Right renal cortex interstitium (tissue), 3 donors: ENCODE measurements around the gene KCTD20. TPM values are rescaled to one million over a fixed set of nuclear protein-coding genes. Genes with fewer than 3 reads are reported as not detected.

ENCODE experiments used
- DNase-seq, 3 donors: peaks; one replicate each; pipeline ENCODE4 v3.0.0-alpha.2; 2013; ENCODE audit warnings: low read depth in 3 of 3, low spot score in 2 of 3
- polyA plus RNA-seq, 3 donors: library from polyadenylated mRNA; unstranded; fragments of 120-200 nt; gene quantifications; one replicate each; pipeline ENCODE4 v1.2.1, GENCODE V29; 2013; ENCODE audit not compliant: insufficient read length in 3 of 3

The KCTD20 gene
- polyA plus RNA-seq, 3 donors: 51.1 to 53.0 (median 52.0) TPM

DNA sequence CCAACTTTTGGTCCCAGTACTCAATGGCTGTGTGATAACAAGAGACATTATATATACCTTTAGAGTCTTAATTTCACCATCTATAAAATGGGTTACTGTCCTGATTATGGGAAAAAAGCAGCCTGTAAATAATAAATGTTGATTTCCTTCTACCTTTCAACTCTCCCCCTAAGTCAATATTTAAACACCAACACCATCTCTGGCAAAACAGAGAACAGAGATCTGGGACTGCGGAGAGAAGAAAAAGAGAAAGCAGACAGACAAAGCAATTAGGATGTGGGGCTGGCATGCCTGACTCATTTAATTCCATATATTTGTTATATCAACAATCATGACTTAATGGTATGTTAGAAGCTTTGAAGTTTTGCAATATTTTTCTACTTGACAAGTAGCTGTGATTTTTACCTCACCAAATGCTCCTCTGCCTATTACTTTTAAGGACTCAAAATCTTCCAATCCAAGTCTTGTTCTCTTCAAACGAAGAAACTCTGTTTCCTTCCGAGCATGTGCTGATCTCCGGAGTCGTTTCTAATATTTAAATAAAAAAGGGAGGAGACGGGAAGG, 81.2 kb downstream of the KCTD20 start:
- no peak for DNase-seq

DNA sequence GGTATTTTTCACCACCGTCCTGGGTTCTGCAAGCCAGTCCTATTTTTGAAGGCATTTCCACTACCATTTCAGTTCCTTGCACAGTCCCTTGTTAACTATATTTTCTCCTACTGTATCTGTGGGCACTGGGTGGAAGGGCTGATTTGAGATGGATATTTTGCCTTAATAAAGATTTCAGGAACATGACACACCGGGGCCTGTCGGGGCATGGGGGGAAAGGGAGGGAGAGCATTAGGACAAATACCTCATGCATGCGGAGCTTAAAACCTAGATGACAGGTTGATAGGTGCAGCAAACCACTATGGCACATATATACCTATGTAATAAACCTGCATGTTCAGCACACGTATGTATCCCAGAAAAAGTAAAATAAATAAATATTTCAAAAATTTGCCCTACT, 82.1 kb downstream of the KCTD20 start:
- DNase-seq: no peak

GRCh38 chr6:36525346-36525745, 82.5 kb downstream of the KCTD20 start:
- no peak for DNase-seq

DNA sequence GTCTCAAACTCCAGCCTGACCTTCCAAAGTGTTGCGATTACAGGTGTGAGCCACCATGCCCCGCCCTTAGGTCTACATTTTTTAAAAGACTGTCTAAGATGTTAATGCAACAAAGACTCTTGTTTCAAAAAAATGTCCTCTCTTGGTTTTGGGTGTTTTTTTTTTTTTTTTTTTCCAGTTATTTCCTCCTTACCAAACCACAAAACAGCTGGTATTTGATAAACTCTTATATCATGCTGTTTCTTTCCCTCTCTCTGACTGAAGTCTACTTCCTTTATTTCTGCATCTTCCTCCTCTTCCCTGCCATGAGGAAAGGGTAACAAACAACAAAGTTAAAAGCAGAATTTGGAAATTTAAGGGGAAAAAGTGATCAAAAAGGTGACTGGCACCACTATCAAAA, 83.3 kb downstream of the KCTD20 start:
- no peak for DNase-seq

- DNase-seq: no peak
Measured at GRCh38 chr6:36533321-36533720, 90.5 kb downstream of the KCTD20 start.

DNA sequence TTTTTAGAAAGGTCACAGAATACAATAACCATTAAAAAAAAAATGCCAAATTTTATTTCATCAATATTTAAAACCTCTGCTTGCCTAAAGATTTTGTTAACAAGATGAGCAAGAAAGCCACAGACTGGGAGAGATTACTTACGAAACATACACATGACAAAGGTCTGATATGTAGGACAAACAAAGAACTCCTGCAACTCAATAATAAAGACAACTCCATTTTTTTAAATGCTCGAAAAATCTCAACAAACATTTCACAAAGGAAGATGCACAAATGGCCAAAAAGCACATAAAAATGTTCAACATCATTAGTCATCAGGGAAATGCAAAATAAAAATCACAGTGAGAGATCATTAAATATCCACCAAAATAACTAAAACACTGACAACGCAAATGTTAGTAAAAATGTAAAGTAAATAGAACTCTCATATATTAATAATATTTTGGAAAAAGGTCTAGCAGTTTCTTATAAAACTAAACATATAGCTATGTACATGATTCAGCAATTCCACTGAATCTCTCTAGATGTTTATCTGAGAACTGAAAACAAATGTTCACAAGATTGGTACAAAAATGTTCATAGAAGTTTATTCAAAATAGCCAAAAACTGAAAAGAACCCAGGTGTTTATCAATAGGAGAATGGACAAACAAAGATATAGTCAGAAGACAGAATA, 94.2 kb downstream of the KCTD20 start:
- DNase-seq: no peak

- DNase-seq: no peak
Measured at GRCh38 chr6:36539814-36540568, 97.2 kb downstream of the KCTD20 start.

Other genes starting within 250 kb of the KCTD20 start
- 10 to 100 TPM; 42.9 to 45.1 (median 43.8) TPM for gene BRPF3, start 246.3 kb upstream of the KCTD20 start, polyA plus RNA-seq
- 1 to 10 TPM; 2.1 to 3.1 (median 3.0) TPM for gene PNPLA1, start 172.9 kb upstream of the KCTD20 start, polyA plus RNA-seq
- under 1 TPM; 0.19 to 0.35 (median 0.20) TPM for gene BNIP5, start 106.1 kb upstream of the KCTD20 start, polyA plus RNA-seq
- under 1 TPM in 2 of 3 donors, not detected in 1; 0.08 to 0.11 TPM for gene ETV7, start 55.3 kb upstream of the KCTD20 start, polyA plus RNA-seq
- gene PXT1, start 146 bp upstream of the KCTD20 start, polyA plus RNA-seq: under 1 TPM in 1 of 3 donors, not detected in 2; 0.10 TPM
- gene STK38, start 104.5 kb downstream of the KCTD20 start, polyA plus RNA-seq: 10 to 100 TPM; 47.4 to 54.7 (median 48.5) TPM
- gene SRSF3, start 151.4 kb downstream of the KCTD20 start, polyA plus RNA-seq: 100 to 1,000 TPM; 637 to 661 (median 654) TPM
- gene CDKN1A, start 235.7 kb downstream of the KCTD20 start, polyA plus RNA-seq: 10 to 100 TPM in 1 of 3 donors, 1 to 10 TPM in 2; 6.9 to 13.1 (median 8.5) TPM